Stimulated activated CD8-positive, alpha-beta memory T cell treated with anti-CD3 and anti-CD28 coated beads, Interleukin-15, amount 100 ng/mL, for 4 hours (primary cell): ENCODE results near the gene FUCA2.

Experiments
- DNase-seq, 2 donors: peaks; one replicate each; pipeline ENCODE4 v3.0.0-alpha.2; 2020; ENCODE audit warnings: low read depth in 2 of 2

The FUCA2 gene, protein sequence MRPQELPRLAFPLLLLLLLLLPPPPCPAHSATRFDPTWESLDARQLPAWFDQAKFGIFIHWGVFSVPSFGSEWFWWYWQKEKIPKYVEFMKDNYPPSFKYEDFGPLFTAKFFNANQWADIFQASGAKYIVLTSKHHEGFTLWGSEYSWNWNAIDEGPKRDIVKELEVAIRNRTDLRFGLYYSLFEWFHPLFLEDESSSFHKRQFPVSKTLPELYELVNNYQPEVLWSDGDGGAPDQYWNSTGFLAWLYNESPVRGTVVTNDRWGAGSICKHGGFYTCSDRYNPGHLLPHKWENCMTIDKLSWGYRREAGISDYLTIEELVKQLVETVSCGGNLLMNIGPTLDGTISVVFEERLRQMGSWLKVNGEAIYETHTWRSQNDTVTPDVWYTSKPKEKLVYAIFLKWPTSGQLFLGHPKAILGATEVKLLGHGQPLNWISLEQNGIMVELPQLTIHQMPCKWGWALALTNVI

DNA sequence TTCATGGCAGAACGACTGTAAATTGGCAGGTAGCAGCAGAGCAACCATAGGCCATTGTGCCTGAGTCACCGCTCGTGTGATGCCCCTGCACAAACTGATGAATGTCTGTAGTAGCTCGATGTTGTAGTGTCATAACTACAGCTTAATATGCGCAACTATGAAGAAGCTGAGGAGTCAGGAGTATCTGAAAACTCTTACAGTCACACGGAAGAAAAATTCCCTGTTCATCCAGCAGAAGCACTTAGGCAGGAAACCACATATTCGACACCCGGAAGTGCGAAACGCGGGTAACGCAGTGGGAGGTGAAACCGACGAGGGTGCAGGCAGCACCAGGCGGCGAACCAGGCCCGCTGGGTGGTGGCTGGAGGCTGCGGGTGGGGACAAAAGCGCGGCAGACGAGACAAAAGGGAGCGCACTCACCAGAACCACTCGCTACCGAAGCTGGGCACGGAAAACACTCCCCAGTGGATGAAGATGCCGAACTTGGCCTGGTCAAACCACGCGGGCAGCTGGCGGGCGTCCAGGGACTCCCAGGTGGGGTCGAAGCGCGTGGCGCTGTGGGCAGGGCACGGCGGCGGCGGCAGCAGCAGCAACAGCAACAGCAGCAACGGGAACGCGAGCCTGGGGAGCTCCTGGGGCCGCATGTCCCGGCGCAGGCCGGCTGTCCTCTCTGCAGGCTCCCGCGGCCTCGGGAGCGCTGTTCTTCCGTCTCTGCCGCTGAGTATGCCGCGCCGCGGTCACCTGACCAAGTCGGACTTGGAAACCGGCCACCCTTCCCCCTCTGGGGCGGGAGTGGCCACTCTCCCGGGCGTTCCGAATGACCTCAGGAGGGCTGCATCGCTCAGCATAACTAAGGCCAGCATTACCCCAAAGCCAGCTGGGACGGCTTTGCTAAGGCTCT lies at the start of gene FUCA2:
Gene FUCA2, minus strand, starts transcription at position 730 of the 901 bp plus-strand sequence. Its CDS starts 86 bp downstream, at position 644.
- DNase-seq: peak; percentile 49 to 51

DNA sequence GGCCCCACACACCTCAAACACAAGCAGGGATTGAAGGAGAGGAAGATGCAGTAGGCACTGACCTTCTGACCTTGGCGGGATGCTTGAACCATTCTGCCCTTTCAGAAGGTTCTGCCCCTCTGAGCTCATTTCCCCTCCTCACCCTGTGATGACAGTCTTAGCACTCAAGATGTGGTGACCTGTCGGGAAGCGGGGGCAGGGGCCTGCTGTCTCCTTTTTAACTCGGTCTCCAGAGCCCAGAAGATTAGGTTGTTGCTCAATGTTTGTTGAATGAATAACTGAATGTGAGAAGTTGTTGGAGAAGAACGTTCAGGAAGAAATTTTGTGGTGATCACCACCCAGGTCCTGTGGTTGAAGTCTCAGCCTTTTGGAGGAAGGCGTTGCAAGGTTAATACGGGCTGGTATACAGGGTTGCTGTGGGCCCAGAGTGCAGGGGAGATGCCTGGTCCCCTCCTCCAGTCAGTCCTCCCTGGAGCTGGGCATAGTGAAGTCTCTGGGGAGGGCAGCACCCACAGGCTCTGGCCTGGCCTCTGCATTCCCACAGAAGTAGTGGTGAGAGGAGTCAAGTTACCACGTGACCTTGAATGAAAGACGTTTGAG lies 49.7 kb upstream of the FUCA2 start:
- no peak for DNase-seq

DNA sequence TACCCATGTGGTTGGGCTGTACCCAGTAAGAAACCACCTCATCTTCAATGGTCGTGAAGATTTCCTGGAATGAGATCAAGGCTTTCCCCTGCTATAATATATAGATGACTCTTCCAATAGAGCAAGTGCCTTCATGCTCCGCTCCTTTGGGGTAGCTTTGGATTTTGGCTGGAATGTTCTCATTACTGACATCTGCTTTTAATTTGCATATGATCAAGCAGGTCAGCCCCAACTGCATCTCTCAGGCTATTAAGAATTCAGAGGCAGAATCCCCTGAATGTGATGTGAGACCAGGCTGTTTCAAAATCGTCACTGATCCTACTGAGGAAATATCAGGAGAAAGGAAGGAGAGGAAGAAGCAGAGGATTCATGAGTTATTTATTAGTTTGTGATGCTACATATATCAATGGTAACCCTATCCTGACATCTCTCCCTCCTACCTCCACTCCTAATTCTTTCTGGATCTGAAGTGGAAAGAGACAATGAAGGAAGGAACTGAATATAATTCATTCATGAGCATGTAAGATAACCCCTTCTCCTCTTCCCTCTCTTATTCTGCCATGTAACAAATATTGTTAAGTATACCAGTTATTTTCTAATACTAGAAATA lies 47.6 kb upstream of the FUCA2 start:
- DNase-seq: no peak

GRCh38 chr6:143556529-143556928 lies 45.0 kb upstream of the FUCA2 start:
- no peak for DNase-seq

DNA sequence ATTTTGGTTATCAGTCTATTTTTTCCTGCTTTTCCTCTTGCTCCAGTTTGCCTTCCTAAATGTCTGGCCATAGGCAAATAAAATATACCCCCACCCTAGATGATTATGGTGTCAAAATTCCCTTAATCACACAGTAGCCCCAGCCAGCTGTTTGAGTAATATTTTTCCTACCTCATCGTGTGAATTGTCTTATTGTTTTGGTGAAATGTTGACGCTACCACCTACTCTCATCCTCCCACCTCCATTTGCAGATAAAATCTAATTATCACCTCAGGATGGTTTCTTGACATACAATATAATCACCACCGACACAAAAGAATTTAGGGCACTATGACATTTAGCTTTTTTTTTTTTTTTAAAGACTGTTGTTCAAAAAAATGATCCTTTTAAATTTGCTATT lies 44.1 kb upstream of the FUCA2 start:
- DNase-seq: no peak

DNA sequence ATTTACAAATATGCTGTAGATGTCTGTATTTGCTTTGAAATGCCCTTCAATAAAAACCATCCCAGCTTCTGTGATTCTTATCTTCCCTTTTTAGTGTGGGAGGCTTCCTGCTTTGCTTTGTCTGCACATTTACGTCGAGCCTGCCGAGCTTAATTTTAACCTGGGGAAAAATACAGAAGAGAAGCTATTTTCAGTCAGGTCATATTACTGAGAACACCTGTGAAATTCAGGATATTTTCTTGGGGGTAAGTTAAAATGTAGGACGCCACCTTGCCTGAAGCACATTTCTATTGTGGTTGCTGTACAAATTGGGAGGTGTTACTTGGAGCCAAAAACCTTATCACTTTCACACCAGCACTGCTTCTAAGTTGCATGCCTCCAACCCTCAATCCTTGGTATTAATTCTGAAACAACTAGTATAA lies 43.6 kb upstream of the FUCA2 start:
- DNase-seq: no peak

- no peak for DNase-seq
Observed at GRCh38 chr6:143553337-143553736, 41.8 kb upstream of the FUCA2 start.

DNA sequence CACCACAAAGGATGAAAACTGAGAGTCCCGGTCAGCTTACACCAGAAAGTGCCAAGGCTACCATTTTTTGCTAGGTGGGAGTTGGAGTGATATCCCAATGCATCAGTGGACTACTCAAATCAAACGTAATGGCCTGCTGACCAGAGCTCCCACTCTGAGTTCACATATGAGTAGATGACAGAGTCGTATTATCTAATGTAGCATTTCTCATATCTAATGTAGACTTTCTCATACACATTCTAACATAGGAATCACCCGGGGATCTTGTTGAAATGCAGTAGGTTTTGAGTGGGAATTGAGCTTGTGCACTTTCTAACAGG lies 38.4 kb upstream of the FUCA2 start:
- DNase-seq: no peak

DNA sequence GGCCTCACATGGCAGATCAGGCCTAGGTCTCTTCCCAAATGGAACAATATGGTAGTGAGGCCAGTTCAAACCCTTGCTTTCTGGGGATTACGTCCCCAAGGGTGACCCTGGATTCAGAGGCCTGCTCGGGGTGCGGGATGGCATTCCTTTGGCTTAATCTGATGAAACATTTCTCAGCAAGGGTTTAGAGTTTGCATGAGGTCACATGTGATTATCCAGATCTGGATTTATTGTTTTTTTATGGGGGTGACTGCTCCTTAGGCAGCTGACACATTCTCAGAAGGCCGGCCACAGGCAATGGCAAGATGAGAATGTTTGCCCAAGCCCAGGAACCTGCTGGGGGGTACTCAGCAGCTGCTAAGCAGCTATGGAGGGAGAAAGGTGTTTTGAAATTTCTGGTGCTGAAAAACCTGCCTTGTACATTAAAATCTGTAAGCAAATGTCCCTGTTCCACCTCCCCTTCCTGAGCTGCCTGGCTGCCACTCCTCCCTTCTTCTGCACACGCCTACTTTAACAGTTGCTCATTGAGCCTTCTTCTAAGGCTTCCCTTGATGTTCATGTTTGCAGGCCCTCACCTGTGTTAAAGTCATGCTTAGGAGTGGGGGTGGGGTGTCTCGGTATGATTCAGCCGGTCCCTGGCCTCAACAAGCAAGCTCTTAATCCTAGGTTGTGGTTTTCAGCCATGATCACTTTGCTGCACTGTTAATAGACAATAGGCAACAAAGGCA lies 37.9 kb upstream of the FUCA2 start:
- DNase-seq: no peak

GRCh38 chr6:143546599-143546998 lies 35.1 kb upstream of the FUCA2 start:
- no peak for DNase-seq

DNA sequence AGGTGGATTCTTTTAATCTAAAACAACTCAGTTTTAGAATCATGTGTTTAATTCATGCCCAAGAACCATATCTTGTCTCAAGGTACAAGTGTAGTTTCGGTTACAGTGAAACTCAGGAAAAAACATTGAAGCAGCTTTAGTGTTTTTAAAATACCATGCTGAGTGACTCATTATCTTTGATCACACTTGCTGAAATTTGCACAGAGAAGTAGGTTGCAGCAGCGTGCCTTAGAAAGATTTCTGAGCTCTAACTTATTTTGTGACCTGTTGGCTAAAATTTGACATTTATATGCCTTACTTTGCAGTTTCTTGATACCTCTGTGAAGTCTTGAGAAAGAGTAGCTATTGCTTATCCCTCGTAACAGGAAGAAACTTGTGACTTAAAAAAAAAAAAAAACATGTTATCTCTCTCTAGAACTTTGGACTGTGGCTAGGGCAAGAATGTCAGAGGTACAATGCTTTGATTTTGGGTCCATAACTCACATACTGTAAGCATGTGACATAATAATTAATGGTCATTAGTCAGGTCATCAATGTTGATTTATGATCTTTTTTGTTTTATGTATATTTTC lies 34.5 kb upstream of the FUCA2 start:
- no peak for DNase-seq

- DNase-seq: no peak
Observed at GRCh38 chr6:143545165-143545564, 33.6 kb upstream of the FUCA2 start.

GRCh38 chr6:143544011-143544696 lies 32.6 kb upstream of the FUCA2 start:
- DNase-seq: no peak

DNA sequence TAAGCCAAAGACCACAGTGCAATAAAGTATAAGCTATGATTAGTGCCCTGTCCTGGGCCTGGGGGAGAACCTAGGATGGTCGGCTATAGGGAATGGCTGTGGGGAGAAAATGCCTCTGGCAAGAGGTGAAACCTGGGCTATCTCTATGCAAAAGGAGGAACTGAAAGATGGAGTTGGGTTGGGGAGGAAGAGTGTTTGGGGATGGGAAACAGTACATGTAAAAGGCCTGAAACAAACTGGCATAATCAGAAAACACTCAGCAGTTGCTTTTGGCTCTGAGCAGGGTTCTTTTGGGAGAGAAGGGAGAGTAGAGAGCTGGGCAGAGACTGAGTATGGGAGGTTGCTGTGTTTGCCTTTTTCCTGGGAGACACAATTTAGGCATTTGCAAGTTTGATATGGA lies 31.9 kb upstream of the FUCA2 start:
- no peak for DNase-seq

DNA sequence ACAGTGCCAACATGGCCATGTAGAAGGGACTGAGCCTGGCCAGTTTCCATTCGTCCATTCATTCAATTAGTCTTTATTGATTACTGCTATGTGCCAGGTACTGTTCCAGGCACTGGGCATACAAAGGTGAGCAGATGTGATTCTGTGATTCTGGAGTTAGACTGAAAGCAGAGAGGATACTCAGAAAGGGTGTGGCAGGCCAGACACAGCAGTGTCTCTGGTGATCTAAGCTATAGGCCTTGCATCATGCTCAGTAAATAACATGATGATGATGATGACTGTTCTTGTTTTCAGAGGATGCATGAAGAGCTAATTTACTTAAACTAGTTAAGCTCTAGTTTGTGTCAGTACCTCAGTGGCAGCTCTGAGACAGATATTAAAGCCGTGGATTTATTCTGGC lies 31.4 kb upstream of the FUCA2 start:
- no peak for DNase-seq

GRCh38 chr6:143540192-143540591 lies 28.7 kb upstream of the FUCA2 start:
- no peak for DNase-seq

GRCh38 chr6:143539734-143540133 lies 28.2 kb upstream of the FUCA2 start:
- no peak for DNase-seq

DNA sequence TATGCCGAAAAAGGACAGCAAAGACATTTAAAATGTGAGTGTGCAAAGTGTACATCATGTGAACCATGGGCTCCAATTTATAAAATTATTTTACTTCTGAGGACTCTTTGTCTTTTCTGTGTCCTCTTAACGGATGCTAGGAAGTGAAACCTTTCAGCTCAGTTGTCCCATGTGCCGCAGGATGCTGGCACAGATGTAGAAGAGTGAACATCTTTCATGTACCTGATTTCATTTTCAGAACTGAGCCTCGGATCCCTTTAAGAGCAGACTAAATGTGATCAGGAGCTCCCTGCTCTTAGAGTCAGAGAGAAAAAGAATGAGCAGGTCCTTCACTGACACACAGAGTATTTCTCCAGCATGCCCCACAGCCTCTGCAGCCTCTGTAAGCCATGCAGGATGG lies 27.6 kb upstream of the FUCA2 start:
- DNase-seq: no peak

DNA sequence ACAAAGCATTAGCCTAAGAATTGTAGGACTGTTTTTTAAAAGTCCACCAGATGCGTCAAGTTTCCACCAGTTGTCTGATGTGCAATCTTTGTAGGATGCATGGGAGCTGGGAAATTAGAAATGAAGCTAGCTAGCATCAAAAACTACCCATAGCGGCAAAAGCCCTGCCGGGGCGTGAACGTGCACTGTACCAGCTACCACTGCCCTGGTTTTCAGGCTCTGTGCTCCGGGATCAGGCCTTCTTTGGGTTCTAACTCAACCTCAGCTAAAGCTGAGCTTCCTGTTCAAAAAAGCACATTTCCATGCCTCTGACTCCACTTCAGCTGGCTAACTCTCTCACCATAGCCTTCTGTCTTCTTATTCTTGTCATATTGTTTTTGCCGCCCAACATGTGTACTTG lies 26.9 kb upstream of the FUCA2 start:
- no peak for DNase-seq
